Measurements from ENCODE around the gene KLHL5. TPM values are rescaled to one million over a fixed set of nuclear protein-coding genes. Genes with fewer than 3 reads are reported as not detected.

The KLHL5 gene, protein sequence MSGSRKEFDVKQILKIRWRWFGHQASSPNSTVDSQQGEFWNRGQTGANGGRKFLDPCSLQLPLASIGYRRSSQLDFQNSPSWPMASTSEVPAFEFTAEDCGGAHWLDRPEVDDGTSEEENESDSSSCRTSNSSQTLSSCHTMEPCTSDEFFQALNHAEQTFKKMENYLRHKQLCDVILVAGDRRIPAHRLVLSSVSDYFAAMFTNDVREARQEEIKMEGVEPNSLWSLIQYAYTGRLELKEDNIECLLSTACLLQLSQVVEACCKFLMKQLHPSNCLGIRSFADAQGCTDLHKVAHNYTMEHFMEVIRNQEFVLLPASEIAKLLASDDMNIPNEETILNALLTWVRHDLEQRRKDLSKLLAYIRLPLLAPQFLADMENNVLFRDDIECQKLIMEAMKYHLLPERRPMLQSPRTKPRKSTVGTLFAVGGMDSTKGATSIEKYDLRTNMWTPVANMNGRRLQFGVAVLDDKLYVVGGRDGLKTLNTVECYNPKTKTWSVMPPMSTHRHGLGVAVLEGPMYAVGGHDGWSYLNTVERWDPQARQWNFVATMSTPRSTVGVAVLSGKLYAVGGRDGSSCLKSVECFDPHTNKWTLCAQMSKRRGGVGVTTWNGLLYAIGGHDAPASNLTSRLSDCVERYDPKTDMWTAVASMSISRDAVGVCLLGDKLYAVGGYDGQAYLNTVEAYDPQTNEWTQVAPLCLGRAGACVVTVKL
- total RNA-seq: 10 to 100 TPM; 23.9 to 65.4 TPM
- polyA plus RNA-seq: 10 to 100 TPM; 14.2 to 27.3 TPM

DNA sequence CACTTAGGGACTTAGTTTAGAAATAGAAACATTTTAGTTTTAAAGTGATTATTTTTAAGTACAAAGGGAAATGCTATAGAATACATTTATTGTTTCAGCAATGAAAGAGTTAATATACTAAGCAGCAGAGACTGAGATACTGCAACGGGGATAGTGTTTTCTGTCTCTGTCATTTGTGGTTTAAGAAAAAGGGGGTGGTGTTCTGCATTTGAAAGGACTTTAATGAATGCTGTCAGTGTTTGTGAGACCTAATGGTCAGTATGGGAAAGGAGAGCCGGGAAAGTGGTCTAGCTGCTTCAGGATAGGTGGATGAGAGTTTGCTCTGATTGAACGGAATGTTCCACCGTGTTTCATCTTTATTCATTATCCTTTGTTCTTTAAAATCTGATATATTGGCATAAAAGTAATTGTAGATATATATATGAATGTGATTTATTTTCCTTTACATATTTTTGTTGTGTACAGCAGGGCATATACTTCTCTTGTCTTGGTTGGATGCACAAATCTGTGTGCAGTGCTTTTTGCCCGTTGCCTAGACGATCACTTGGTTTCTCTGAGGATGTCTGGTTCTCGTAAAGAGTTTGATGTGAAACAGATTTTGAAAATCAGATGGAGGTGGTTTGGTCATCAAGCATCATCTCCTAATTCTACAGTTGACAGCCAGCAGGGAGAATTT lies at the start of gene KLHL5:
Gene KLHL5 (plus strand): TSS at position 139 of the 676 bp plus-strand sequence. CDS start 421 bp downstream, at position 560.
- 66% methylated on average over 7 of the region's 7 CpGs for WGBS
- no peaks in the 10 kb centered on the region for H3K36me3 ChIP-seq (ENCODE audit: control insufficient read depth in 4 of 4, insufficient read depth in 3 of 4, low read depth in 1 of 4, low read length in 3 of 4)
- TF ChIP-seq SP1 (IDR thresholded peaks at IDR 0.05) (no peak), REST (IDR thresholded peaks at IDR 0.05) (no peak)
- TF ChIP-seq, protein P1, sequence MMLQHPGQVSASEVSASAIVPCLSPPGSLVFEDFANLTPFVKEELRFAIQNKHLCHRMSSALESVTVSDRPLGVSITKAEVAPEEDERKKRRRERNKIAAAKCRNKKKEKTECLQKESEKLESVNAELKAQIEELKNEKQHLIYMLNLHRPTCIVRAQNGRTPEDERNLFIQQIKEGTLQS (IDR thresholded peaks at IDR 0.05): no peak

GRCh38 chr4:39014028-39014427 lies 48.0 kb upstream of the KLHL5 start:
- no peak overlapping the region for H3K27ac ChIP-seq (ENCODE audit: low read depth in 1 of 2, low read length in 2 of 2)
- H3K4me1 ChIP-seq (ENCODE audit: control insufficient read depth in 4 of 4, insufficient read depth in 4 of 4, low read length in 3 of 4): no peaks in the 10 kb centered on the region
- H3K9me3 ChIP-seq (ENCODE audit: control insufficient read depth in 4 of 4, low read length in 3 of 4): peaks cover 0 to 2% (median 0%) of the 10 kb centered on the region in 4 donors
- WGBS: 67% methylated on average over 2 of the region's 2 CpGs
- no peaks in the 10 kb centered on the region for H3K27me3 ChIP-seq (ENCODE audit: control insufficient read depth in 4 of 4, insufficient read depth in 4 of 4, low read length in 3 of 4)
- TF ChIP-seq SP1 (IDR thresholded peaks at IDR 0.05) (no peak), FOXA2 (IDR thresholded peaks at IDR 0.05) (no peak)
- TF ChIP-seq, protein P2, sequence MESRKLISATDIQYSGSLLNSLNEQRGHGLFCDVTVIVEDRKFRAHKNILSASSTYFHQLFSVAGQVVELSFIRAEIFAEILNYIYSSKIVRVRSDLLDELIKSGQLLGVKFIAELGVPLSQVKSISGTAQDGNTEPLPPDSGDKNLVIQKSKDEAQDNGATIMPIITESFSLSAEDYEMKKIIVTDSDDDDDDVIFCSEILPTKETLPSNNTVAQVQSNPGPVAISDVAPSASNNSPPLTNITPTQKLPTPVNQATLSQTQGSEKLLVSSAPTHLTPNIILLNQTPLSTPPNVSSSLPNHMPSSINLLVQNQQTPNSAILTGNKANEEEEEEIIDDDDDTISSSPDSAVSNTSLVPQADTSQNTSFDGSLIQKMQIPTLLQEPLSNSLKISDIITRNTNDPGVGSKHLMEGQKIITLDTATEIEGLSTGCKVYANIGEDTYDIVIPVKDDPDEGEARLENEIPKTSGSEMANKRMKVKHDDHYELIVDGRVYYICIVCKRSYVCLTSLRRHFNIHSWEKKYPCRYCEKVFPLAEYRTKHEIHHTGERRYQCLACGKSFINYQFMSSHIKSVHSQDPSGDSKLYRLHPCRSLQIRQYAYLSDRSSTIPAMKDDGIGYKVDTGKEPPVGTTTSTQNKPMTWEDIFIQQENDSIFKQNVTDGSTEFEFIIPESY (IDR thresholded peaks at IDR 0.05): no peak
- H3K9ac ChIP-seq (ENCODE audit: low read depth in 1 of 2, low read length in 2 of 2): no peak overlapping the region
- H3K36me3 ChIP-seq (ENCODE audit: control insufficient read depth in 4 of 4, insufficient read depth in 3 of 4, low read depth in 1 of 4, low read length in 3 of 4): no peaks in the 10 kb centered on the region
- no peak for DNase-seq (ENCODE audit: low spot score)
- no peak overlapping the region for H3K4me3 ChIP-seq (ENCODE audit: low read depth in 1 of 3, low read length in 3 of 3)

More for the DNA sequence above, at the start of gene KLHL5:
- Histone ChIP-seq H3K27me3 (ENCODE audit: control insufficient read depth in 4 of 4, insufficient read depth in 4 of 4, low read length in 3 of 4) (no peaks in the 10 kb centered on the region), H3K9me3 (ENCODE audit: control insufficient read depth in 4 of 4, low read length in 3 of 4) (no peaks in the 10 kb centered on the region), H3K4me1 (ENCODE audit: control insufficient read depth in 4 of 4, insufficient read depth in 4 of 4, low read length in 3 of 4) (peaks cover 1 to 6% (median 3%) of the 10 kb centered on the region in 4 donors), H3K9ac (ENCODE audit: low read depth in 1 of 2, low read length in 2 of 2) (no peak within 1 kb of the TSS), H3K27ac (ENCODE audit: low read depth in 1 of 2, low read length in 2 of 2) (no peak within 1 kb of the TSS), H3K4me3 (ENCODE audit: low read depth in 1 of 3, low read length in 3 of 3) (no peak within 1 kb of the TSS)
- no peak for DNase-seq (ENCODE audit: low spot score)

DNA sequence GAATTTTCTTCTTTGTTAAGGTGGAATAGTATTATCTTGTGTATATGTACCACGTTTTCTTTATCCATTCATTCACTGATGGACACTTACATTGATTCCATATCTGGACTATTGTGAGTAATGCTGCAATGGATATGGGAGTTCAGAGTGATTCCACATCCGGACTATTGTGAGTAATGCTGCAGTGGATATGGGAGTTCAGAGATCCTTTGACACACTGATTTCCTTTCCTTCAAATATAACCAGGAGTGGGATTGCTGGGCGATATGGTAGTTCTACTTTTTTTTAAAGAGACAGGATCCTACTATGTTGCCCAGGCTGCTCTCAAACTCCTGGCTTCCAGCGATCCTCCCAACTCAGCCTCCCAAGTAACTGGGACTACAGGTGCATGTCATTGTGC lies 41.9 kb upstream of the KLHL5 start:
- 73% methylated on average over 4 of the region's 4 CpGs for WGBS
- Histone ChIP-seq H3K4me1 (ENCODE audit: control insufficient read depth in 4 of 4, insufficient read depth in 4 of 4, low read length in 3 of 4) (no peaks in the 10 kb centered on the region), H3K27ac (ENCODE audit: low read depth in 1 of 2, low read length in 2 of 2) (no peak overlapping the region), H3K4me3 (ENCODE audit: low read depth in 1 of 3, low read length in 3 of 3) (no peak overlapping the region), H3K27me3 (ENCODE audit: control insufficient read depth in 4 of 4, insufficient read depth in 4 of 4, low read length in 3 of 4) (no peaks in the 10 kb centered on the region), H3K9ac (ENCODE audit: low read depth in 1 of 2, low read length in 2 of 2) (no peak overlapping the region), H3K9me3 (ENCODE audit: control insufficient read depth in 4 of 4, low read length in 3 of 4) (peaks cover 0 to 2% (median 0%) of the 10 kb centered on the region in 4 donors), H3K36me3 (ENCODE audit: control insufficient read depth in 4 of 4, insufficient read depth in 3 of 4, low read depth in 1 of 4, low read length in 3 of 4) (no peaks in the 10 kb centered on the region)
- TF ChIP-seq FOXA2 (IDR thresholded peaks at IDR 0.05) (no peak), SP1 (IDR thresholded peaks at IDR 0.05) (no peak), RAD21 (IDR thresholded peaks at IDR 0.05) (no peak), RXRA (IDR thresholded peaks at IDR 0.05) (no peak), JUND (IDR thresholded peaks at IDR 0.05) (no peak), TAF1 (conservative IDR thresholded peaks at IDR 0.05) (no peak), HNF4A (conservative IDR thresholded peaks at IDR 0.05) (no peak), NR2F2 (IDR thresholded peaks at IDR 0.05) (no peak), HNF4G (IDR thresholded peaks at IDR 0.05) (no peak)
- no peak for DNase-seq (ENCODE audit: low spot score)
